ENCODE results near the gene CAMK1D. TPM values are rescaled to one million over a fixed set of nuclear protein-coding genes. Genes with fewer than 3 reads are reported as not detected.

Gene CAMK1D
- total and polyA plus RNA-seq, 10 of the 15 experiments (the other 5 are each of a cell fraction or from before 2014, with no cell fraction given): 2.1 to 35.5 (median 14.7) TPM

- no peak overlapping the region for H3K27ac ChIP-seq (ENCODE audit: control insufficient read depth, insufficient read depth)
- ChIA-PET SMC1A (ENCODE audit: uncharacterized antibody, unreplicated experiment) (interaction anchor here (0.9 to 1.1 kb wide), 2 partner anchors 9 to 18 kb away, joined by 3 read pairs; no protein-coding TSS in a partner anchor), CTCF (no interaction called here), RAD21 (ENCODE audit: unreplicated experiment) (no interaction called here), POLR2A (no interaction called here)
- FAIRE-seq (peak; percentile 47), ATAC-seq (no peak), DNase-seq (ENCODE audit: low read depth, low spot score) (no peak)
- H3K4me2 ChIP-seq (ENCODE audit: control insufficient read depth, insufficient read depth): no peak overlapping the region
- intact Hi-C loops (cut with micrococcal nuclease; ENCODE audit: unreplicated experiment) (no loop called here), in situ Hi-C loops (cut with MboI) (no loop called here)
- TF ChIP-seq RUNX3 (IDR thresholded peaks at IDR 0.05; ENCODE audit: low read length) (no peak), ZBTB40 (IDR thresholded peaks at IDR 0.05; ENCODE audit: borderline replicate concordance) (peak; percentile 25; the same call in 1 of the 2 replicates), PRDM15 (CRISPR knock-in tag; IDR thresholded peaks at IDR 0.05) (no peak)
- no peaks in the 10 kb centered on the region for H3K27me3 ChIP-seq (replicated peaks in 1 of 2; ENCODE audit: control insufficient read depth in 2 of 2, insufficient read depth in 2 of 2, low read length in 1 of 2)
- no peaks in the 10 kb centered on the region; a peak in 1 of 4 replicates for H3K36me3 ChIP-seq (ENCODE audit: control insufficient read depth in 2 of 2, insufficient read depth in 2 of 2, low read length in 1 of 2)
- BruUV-seq (replicated peaks): no TSS peak
- peaks cover 4% of the 10 kb centered on the region for H3K4me1 ChIP-seq (ENCODE audit: control insufficient read depth, insufficient read depth, low read length)
- no peaks in the 10 kb centered on the region; the same call in 1 of the 2 replicates for H3K79me2 ChIP-seq (ENCODE audit: control insufficient read depth, insufficient read depth, low read length)
- H3K9ac ChIP-seq (ENCODE audit: control insufficient read depth, insufficient read depth, low read length): no peak overlapping the region
- H3K4me3 ChIP-seq: no peak overlapping the region
- no peaks in the 10 kb centered on the region for H4K20me1 ChIP-seq (ENCODE audit: control insufficient read depth, insufficient read depth)
- WGBS (ENCODE audit: insufficient coverage, insufficient replicate concordance, low lambda C conversion rate, missing lambda C conversion rate): 93% methylated on average over 3 of the region's 3 CpGs
- no peaks in the 10 kb centered on the region; the same call in 2 of the 3 replicates for H3K9me3 ChIP-seq (replicated peaks; ENCODE audit: control insufficient read depth, insufficient read depth, low read length)
- H2AFZ ChIP-seq (ENCODE audit: control insufficient read depth, low read depth, low read length): no peak overlapping the region
These were observed 281.9 kb downstream of the CAMK1D start for GRCh38 chr10:12631216-12631615.

Measured in GM12878 (cell line).